Breast epithelium (tissue), 3 donors: Measurements from ENCODE around the gene MTHFD2L.

Experiments
- POLR2A ChIP-seq: fragments of 450-650 bp; IDR thresholded peaks from one replicate; pipeline ENCODE4 v1.6.1; 2016; ENCODE audit warnings: antibody characterized with exemption, mild to moderate bottlenecking, moderate library complexity
- POLR2AphosphoS5 ChIP-seq, 3 donors: sonication (generic); formaldehyde crosslinking; IDR thresholded peaks; one replicate each; pipeline ENCODE4 v1.6.1; 2017; ENCODE audit warnings: antibody characterized with exemption in 3 of 3
- TF ChIP-seq, protein P1 (sequence below), 3 donors: fragments of 450-650 bp; IDR thresholded peaks; one replicate each; pipeline ENCODE4 v1.5.1; 2016 to 2017; ENCODE audit warnings: antibody characterized with exemption in 3 of 3, mild to moderate bottlenecking in 3 of 3, moderate library complexity in 3 of 3

DNA sequence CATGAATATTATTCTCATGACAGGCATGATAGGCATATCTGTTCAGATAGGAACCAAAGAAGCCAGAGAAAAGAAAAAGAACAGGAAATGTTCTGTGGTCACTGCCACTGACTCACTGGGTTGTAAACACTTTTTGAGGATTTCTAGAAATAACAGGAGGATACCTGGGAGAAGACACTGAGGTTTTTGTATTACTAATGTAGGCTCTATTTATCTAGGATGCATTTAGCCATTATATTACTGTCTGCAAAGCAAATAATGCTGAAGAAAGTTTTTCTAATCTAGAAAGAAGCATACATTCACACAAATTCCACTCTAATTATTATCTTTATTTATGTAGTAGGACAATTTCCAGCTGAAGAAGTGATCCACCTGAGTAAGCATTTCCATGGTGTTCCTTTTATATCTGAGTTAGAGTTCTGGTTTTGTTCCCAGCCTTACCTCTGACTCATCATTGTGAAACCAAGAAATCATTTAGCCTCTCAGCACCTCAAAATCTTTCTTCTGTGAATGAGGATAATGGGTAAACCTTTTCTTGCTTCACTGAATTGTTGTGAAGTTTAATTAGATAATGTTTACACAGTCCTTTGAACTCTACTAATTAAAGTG, 110.2 kb downstream of the MTHFD2L start:
- TF ChIP-seq POLR2A = no peak
- TF ChIP-seq, protein P1, sequence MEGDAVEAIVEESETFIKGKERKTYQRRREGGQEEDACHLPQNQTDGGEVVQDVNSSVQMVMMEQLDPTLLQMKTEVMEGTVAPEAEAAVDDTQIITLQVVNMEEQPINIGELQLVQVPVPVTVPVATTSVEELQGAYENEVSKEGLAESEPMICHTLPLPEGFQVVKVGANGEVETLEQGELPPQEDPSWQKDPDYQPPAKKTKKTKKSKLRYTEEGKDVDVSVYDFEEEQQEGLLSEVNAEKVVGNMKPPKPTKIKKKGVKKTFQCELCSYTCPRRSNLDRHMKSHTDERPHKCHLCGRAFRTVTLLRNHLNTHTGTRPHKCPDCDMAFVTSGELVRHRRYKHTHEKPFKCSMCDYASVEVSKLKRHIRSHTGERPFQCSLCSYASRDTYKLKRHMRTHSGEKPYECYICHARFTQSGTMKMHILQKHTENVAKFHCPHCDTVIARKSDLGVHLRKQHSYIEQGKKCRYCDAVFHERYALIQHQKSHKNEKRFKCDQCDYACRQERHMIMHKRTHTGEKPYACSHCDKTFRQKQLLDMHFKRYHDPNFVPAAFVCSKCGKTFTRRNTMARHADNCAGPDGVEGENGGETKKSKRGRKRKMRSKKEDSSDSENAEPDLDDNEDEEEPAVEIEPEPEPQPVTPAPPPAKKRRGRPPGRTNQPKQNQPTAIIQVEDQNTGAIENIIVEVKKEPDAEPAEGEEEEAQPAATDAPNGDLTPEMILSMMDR (IDR thresholded peaks at IDR 0.05) = no peak
- no peak for TF ChIP-seq POLR2AphosphoS5 (IDR thresholded peaks at IDR 0.05)
